NCI-H345 treated with DMSO at 0.1 percent for 48 hours (cell line): ENCODE data around the gene KCNIP4.
A peak's percentile ranks its signal among the peaks of the same experiment; 100 is the strongest.

Source experiments
- DNase-seq: peaks from one replicate; lab custom pipeline; 2025; ENCODE audit not compliant: unreplicated experiment; lab: John Stamatoyannopoulos, UW

The KCNIP4 gene

GRCh38 chr4:21768349-21769310 lies 179.9 kb downstream of the KCNIP4 start:
- DNase-seq, result peak; percentile 7

GRCh38 chr4:21765810-21766407 lies 182.7 kb downstream of the KCNIP4 start:
- DNase-seq, result peak; percentile 4

GRCh38 chr4:21763855-21764254 lies 184.7 kb downstream of the KCNIP4 start:
- DNase-seq, result no peak

- no peak for DNase-seq
Measured at GRCh38 chr4:21757248-21757647, 191.3 kb downstream of the KCNIP4 start.

- DNase-seq, result no peak
Measured at GRCh38 chr4:21753084-21753760, 195.3 kb downstream of the KCNIP4 start.

GRCh38 chr4:21752616-21753015 lies 196.0 kb downstream of the KCNIP4 start:
- no peak for DNase-seq

GRCh38 chr4:21749924-21750323 lies 198.6 kb downstream of the KCNIP4 start:
- no peak for DNase-seq

- DNase-seq, result no peak
Measured at GRCh38 chr4:21749412-21749811, 199.2 kb downstream of the KCNIP4 start.

- DNase-seq, result no peak
Measured at GRCh38 chr4:21744046-21744445, 204.5 kb downstream of the KCNIP4 start.

GRCh38 chr4:21742326-21742725 lies 206.2 kb downstream of the KCNIP4 start:
- DNase-seq, result no peak

- DNase-seq, result no peak
Measured at GRCh38 chr4:21738821-21739220, 209.8 kb downstream of the KCNIP4 start.

- no peak for DNase-seq
Measured at GRCh38 chr4:21735866-21736265, 212.7 kb downstream of the KCNIP4 start.

GRCh38 chr4:21733894-21734630 lies 214.5 kb downstream of the KCNIP4 start:
- no peak for DNase-seq

- DNase-seq, result no peak
Measured at GRCh38 chr4:21728304-21728703, 220.3 kb downstream of the KCNIP4 start.

GRCh38 chr4:21726255-21726815 lies 222.2 kb downstream of the KCNIP4 start:
- no peak for DNase-seq

- DNase-seq, result no peak
Measured at GRCh38 chr4:21722157-21722839, 226.3 kb downstream of the KCNIP4 start.

GRCh38 chr4:21716531-21716930 lies 232.0 kb downstream of the KCNIP4 start:
- DNase-seq, result no peak

GRCh38 chr4:21710179-21710835 lies 238.3 kb downstream of the KCNIP4 start:
- no peak for DNase-seq

GRCh38 chr4:21709761-21710160 lies 238.8 kb downstream of the KCNIP4 start:
- no peak for DNase-seq

- no peak for DNase-seq
Measured at GRCh38 chr4:21709031-21709430, 239.5 kb downstream of the KCNIP4 start.
